ENCODE measurements around the gene SLC39A8. TPM values are rescaled to one million over a fixed set of nuclear protein-coding genes. Genes with fewer than 3 reads are reported as not detected.

Gene SLC39A8
- total RNA-seq, 1 experiment from 2014 or later, result 13.2 TPM

- no peaks in the 10 kb centered on the region for H4K20me1 ChIP-seq (ENCODE audit: insufficient read depth)
- H2AFZ ChIP-seq (ENCODE audit: low read depth, low read length, poor library complexity, severe bottlenecking), result no peak overlapping the region
- H3K27ac ChIP-seq (ENCODE audit: low read depth, low read length), result no peak overlapping the region
- no peaks in the 10 kb centered on the region for H3K36me3 ChIP-seq (ENCODE audit: control insufficient read depth in 1 of 2, insufficient read depth in 2 of 2, low read length in 2 of 2)
- CTCF ChIA-PET, result interaction anchor here (1.2 kb wide), 1 partner anchor 772 kb away, joined by 4 read pairs; no protein-coding TSS in a partner anchor
- H3K4me1 ChIP-seq (ENCODE audit: control insufficient read depth in 1 of 2, insufficient read depth in 2 of 2, low read length in 2 of 2), result no peaks in the 10 kb centered on the region
- no peak overlapping the region for H3K4me2 ChIP-seq (ENCODE audit: low read length)
- RAD21 ChIA-PET (ENCODE audit: low non-redundant PET in 1 of 2, low total read pairs in 2 of 2, uncharacterized antibody in 2 of 2, unreplicated experiment in 2 of 2), result no interaction called here
- no peaks in the 10 kb centered on the region for H3K27me3 ChIP-seq (ENCODE audit: insufficient read depth, low read length)
- no peaks in the 10 kb centered on the region for H3K9me2 ChIP-seq (ENCODE audit: insufficient read depth)
- POLR2A ChIA-PET, result no interaction called here
- no peak overlapping the region for H3K9ac ChIP-seq (ENCODE audit: low read length)
- ATAC-seq (no peak), DNase-seq (ENCODE audit: low read depth, low spot score) (no peak)
- no TSS peak for BruUV-seq (replicated peaks)
- no peaks in the 10 kb centered on the region for H3K79me2 ChIP-seq (ENCODE audit: insufficient read depth, low read length)
- H3K9me3 ChIP-seq (ENCODE audit: control insufficient read depth in 1 of 2, insufficient read depth in 1 of 2, low read depth in 1 of 2, low read length in 2 of 2), result no peaks in the 10 kb centered on the region
- intact Hi-C loops (cut with micrococcal nuclease), result no loop called here
- TF ChIP-seq EGR1 (IDR thresholded peaks at IDR 0.05; ENCODE audit: low read depth), result no peak
- no peak overlapping the region for H3K4me3 ChIP-seq (replicated peaks in 1 of 2; ENCODE audit: low read depth in 1 of 2, low read length in 2 of 2)
These were observed 27.8 kb downstream of the SLC39A8 start for GRCh38 chr4:102317459-102317858.

- ChIA-PET RAD21 (ENCODE audit: low non-redundant PET in 1 of 2, low total read pairs in 2 of 2, uncharacterized antibody in 2 of 2, unreplicated experiment in 2 of 2) (no interaction called here), CTCF (interaction anchor here (1.1 kb wide), 1 partner anchor 17 kb away, joined by 3 read pairs; no protein-coding TSS in a partner anchor), POLR2A (no interaction called here)
- H3K4me3 ChIP-seq (replicated peaks in 1 of 2; ENCODE audit: low read depth in 1 of 2, low read length in 2 of 2), result no peak overlapping the region
- no peaks in the 10 kb centered on the region for H3K36me3 ChIP-seq (ENCODE audit: control insufficient read depth in 1 of 2, insufficient read depth in 2 of 2, low read length in 2 of 2)
- no peaks in the 10 kb centered on the region for H4K20me1 ChIP-seq (ENCODE audit: insufficient read depth)
- no peaks in the 10 kb centered on the region for H3K9me3 ChIP-seq (ENCODE audit: control insufficient read depth in 1 of 2, insufficient read depth in 1 of 2, low read depth in 1 of 2, low read length in 2 of 2)
- no peak overlapping the region for H2AFZ ChIP-seq (ENCODE audit: low read depth, low read length, poor library complexity, severe bottlenecking)
- no peak overlapping the region for H3K4me2 ChIP-seq (ENCODE audit: low read length)
- no TSS peak for BruUV-seq (replicated peaks)
- TF ChIP-seq ATF3 (IDR thresholded peaks at IDR 0.05) (no peak), ZBTB33 (IDR thresholded peaks at IDR 0.05; ENCODE audit: extremely low read depth, insufficient replicate concordance, low read length) (no peak), REST (IDR thresholded peaks at IDR 0.05; ENCODE audit: low read depth) (no peak), SRF (IDR thresholded peaks at IDR 0.05; ENCODE audit: low read depth) (no peak)
- no peaks in the 10 kb centered on the region for H3K4me1 ChIP-seq (ENCODE audit: control insufficient read depth in 1 of 2, insufficient read depth in 2 of 2, low read length in 2 of 2)
- no peaks in the 10 kb centered on the region for H3K79me2 ChIP-seq (ENCODE audit: insufficient read depth, low read length)
- H3K9me2 ChIP-seq (ENCODE audit: insufficient read depth), result no peaks in the 10 kb centered on the region
- no peak for DNase-seq (ENCODE audit: low read depth, low spot score)
- no peak overlapping the region for H3K27ac ChIP-seq (ENCODE audit: low read depth, low read length)
- ATAC-seq, result no peak
- no peaks in the 10 kb centered on the region for H3K27me3 ChIP-seq (ENCODE audit: insufficient read depth, low read length)
- H3K9ac ChIP-seq (ENCODE audit: low read length), result no peak overlapping the region
- intact Hi-C loops (cut with micrococcal nuclease), result no loop called here
These were observed 28.7 kb downstream of the SLC39A8 start for GRCh38 chr4:102316585-102316984.
